ENCODE results near the gene AGBL1. TPM values are rescaled to one million over a fixed set of nuclear protein-coding genes. Genes with fewer than 3 reads are reported as not detected.
"Not testable (repeated sequence)": the region's sequence is repeated elsewhere in the genome, so short reads cannot be mapped to it uniquely, and the experiment has no call there.

Gene AGBL1
- total RNA-seq, 1 experiment from 2014 or later = not detected

DNA sequence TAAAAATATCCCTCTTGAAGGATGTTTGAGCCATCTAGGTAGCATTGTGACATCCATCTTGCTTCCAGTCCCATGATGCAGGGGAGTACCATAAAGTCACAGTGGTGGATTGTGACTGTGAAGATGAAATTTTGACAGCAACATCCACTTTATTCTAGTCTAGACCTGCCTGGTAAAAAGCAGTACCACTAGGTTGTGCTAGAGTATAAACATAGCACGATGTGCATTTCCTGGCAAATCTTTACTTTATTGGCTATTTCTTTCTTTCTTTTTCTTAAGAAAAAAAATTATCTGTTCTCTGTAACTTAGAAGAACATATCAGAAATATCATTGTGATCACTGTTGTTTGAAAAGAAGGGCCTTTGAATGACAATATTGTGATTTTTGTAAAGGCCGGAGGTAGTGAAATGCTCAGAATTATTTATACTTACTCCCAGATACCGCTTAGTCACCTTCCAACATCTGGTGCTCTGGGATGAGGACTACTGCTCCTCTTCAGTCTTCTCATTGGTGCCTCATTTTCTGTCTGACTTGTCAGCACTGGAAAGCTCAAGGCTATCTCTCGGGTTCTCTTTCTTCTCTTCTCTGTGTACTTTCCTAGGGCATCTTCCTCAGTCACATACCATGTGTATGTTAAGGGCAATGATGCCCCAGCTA is 35.6 kb downstream of the AGBL1 start:
- Histone ChIP-seq H3K27ac (no peak overlapping the region), H3K4me2 (no peak overlapping the region), H4K20me1 (ENCODE audit: insufficient read depth) (no peaks in the 10 kb centered on the region), H3K9me2 (ENCODE audit: insufficient read depth) (no peaks in the 10 kb centered on the region), H3K9me3 (ENCODE audit: insufficient read depth, low read depth) (no peaks in the 10 kb centered on the region), H3K79me2 (ENCODE audit: low read depth) (no peaks in the 10 kb centered on the region), H3K27me3 (ENCODE audit: insufficient read depth, low read depth) (no peaks in the 10 kb centered on the region), H3F3A (ENCODE audit: insufficient read depth, low read depth) (no peaks in the 10 kb centered on the region), H3K36me3 (ENCODE audit: low read depth) (no peaks in the 10 kb centered on the region), H3K4me3 (no peak overlapping the region), H3K4me1 (replicated peaks; ENCODE audit: insufficient read depth) (no peaks in the 10 kb centered on the region), H2AFZ (no peak overlapping the region)
- CTCF ChIA-PET = no interaction called here
- intact Hi-C loops (cut with micrococcal nuclease; ENCODE audit: unreplicated experiment) = no loop called here
- TF ChIP-seq EZH2 (IDR thresholded peaks at IDR 0.05; ENCODE audit: low read depth) = no peak
- BruUV-seq (replicated peaks) = no TSS peak
- DNase-seq = no peak
- POLR2A ChIA-PET (ENCODE audit: unreplicated experiment) = no interaction called here

DNA sequence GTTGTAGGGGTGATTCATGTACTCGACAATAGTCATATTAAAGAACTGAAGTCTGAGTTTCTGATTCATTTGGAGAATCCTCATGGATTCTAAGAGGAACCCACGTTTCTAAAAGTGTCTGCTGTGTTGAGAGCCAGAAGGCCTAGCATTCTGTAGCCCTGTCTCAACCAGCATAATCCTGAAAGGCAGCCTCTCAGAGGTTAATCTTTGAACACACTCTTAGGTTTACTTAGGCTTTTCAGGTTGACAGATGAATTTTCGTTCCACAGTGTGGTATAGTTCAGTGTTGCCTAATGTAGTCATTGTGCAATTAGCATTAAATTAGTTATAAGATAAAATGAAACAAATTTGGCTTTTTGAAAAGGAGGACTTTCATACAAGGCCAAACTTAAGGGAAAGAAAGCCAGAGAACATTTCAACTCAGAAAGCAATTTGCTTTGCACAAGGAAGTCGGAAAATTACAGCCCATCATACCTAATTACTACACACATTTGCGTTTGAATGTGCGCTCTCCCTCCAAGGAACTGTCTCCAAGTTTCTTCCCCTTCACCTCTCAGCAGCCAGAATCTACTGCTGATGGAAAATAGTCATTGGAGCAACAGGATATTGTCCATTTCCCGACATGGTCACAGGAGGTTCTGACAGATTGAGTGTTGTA is 42.0 kb downstream of the AGBL1 start:
- Histone ChIP-seq H3F3A (ENCODE audit: insufficient read depth, low read depth) (no peaks in the 10 kb centered on the region), H3K9me2 (ENCODE audit: insufficient read depth) (no peaks in the 10 kb centered on the region), H3K27me3 (ENCODE audit: insufficient read depth, low read depth) (no peaks in the 10 kb centered on the region), H3K27ac (no peak overlapping the region), H3K79me2 (ENCODE audit: low read depth) (no peaks in the 10 kb centered on the region), H3K4me1 (replicated peaks; ENCODE audit: insufficient read depth) (no peaks in the 10 kb centered on the region), H3K36me3 (ENCODE audit: low read depth) (no peaks in the 10 kb centered on the region), H3K4me3 (no peak overlapping the region), H3K4me2 (no peak overlapping the region), H4K20me1 (ENCODE audit: insufficient read depth) (no peaks in the 10 kb centered on the region), H2AFZ (no peak overlapping the region), H3K9me3 (ENCODE audit: insufficient read depth, low read depth) (no peaks in the 10 kb centered on the region)
- BruUV-seq (replicated peaks) = no TSS peak
- ChIA-PET CTCF (no interaction called here), POLR2A (ENCODE audit: unreplicated experiment) (no interaction called here)
- DNase-seq = no peak
- intact Hi-C loops (cut with micrococcal nuclease; ENCODE audit: unreplicated experiment) = no loop called here
- TF ChIP-seq, protein P1, sequence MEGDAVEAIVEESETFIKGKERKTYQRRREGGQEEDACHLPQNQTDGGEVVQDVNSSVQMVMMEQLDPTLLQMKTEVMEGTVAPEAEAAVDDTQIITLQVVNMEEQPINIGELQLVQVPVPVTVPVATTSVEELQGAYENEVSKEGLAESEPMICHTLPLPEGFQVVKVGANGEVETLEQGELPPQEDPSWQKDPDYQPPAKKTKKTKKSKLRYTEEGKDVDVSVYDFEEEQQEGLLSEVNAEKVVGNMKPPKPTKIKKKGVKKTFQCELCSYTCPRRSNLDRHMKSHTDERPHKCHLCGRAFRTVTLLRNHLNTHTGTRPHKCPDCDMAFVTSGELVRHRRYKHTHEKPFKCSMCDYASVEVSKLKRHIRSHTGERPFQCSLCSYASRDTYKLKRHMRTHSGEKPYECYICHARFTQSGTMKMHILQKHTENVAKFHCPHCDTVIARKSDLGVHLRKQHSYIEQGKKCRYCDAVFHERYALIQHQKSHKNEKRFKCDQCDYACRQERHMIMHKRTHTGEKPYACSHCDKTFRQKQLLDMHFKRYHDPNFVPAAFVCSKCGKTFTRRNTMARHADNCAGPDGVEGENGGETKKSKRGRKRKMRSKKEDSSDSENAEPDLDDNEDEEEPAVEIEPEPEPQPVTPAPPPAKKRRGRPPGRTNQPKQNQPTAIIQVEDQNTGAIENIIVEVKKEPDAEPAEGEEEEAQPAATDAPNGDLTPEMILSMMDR (conservative IDR thresholded peaks at IDR 0.05) = no peak
- no peak for TF ChIP-seq EZH2 (IDR thresholded peaks at IDR 0.05; ENCODE audit: low read depth)

DNA sequence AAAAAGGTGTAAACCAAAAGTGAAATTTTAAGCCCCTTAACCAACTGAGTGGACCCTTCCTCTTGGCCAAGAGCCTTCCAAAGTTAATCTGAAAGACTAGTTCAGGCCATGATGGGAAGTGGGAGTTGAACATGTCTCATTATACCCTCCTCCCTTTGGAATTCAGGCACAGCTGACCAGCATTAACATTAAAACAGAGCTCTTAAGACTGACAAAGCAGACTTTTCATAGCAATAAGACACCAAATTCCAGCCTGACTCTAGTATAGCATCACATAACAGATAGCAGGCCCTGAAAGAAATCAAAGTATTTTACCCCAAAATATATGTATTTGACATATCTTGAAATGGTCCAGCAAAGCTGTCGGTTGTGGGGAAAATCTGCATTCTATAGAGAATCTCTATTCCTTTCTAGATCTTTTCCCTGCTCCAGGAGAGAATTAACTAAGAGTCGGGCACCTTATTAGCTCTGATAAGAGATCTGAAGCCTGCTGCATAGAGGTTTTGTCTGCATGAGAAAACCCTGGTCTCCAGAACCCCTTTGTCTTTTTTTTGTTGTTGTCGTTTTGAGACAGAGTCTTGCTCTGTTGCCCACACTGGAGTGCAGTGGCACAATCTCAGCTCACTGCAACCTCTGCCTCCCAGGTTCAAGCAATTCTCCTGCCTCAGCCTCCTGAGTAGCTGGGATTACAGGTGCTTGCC is 43.2 kb downstream of the AGBL1 start:
- CTCF ChIA-PET; H3K27me3 ChIP-seq (ENCODE audit: insufficient read depth, low read depth); H3K79me2 ChIP-seq (ENCODE audit: low read depth); DNase-seq; intact Hi-C loops (cut with micrococcal nuclease; ENCODE audit: unreplicated experiment); H3K4me1 ChIP-seq (replicated peaks; ENCODE audit: insufficient read depth); H3F3A ChIP-seq (ENCODE audit: insufficient read depth, low read depth); H3K36me3 ChIP-seq (ENCODE audit: low read depth); BruUV-seq (replicated peaks); POLR2A ChIA-PET (ENCODE audit: unreplicated experiment); H3K9me3 ChIP-seq (ENCODE audit: insufficient read depth, low read depth); H3K27ac ChIP-seq; H4K20me1 ChIP-seq (ENCODE audit: insufficient read depth); H3K9me2 ChIP-seq (ENCODE audit: insufficient read depth); H3K4me2 ChIP-seq; H2AFZ ChIP-seq; H3K4me3 ChIP-seq: not testable (repeated sequence)

DNA sequence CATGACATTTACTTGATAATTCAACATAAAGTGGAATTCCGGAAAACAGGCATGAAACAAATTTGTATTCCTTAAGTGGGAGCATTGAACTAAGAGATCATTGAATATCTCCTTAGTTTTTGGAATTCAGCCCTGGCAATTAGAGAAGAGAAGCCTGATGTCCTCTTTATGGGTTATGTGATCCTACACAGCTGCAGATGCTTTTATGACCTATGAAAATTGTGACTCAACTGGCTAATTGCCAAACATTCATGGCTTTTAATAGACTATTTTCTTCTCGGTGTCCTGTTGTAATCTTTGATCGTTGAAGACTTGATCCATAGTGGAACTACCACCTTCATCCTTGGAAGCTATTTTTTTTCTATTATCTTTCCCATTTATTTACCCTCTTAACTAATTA is 46.1 kb downstream of the AGBL1 start:
- Histone ChIP-seq H4K20me1 (ENCODE audit: insufficient read depth) (no peaks in the 10 kb centered on the region), H3K4me3 (no peak overlapping the region), H3F3A (ENCODE audit: insufficient read depth, low read depth) (no peaks in the 10 kb centered on the region), H3K4me2 (no peak overlapping the region), H3K9me2 (ENCODE audit: insufficient read depth) (no peaks in the 10 kb centered on the region), H2AFZ (no peak overlapping the region), H3K27me3 (ENCODE audit: insufficient read depth, low read depth) (no peaks in the 10 kb centered on the region), H3K9me3 (ENCODE audit: insufficient read depth, low read depth) (no peaks in the 10 kb centered on the region), H3K4me1 (replicated peaks; ENCODE audit: insufficient read depth) (no peaks in the 10 kb centered on the region), H3K36me3 (ENCODE audit: low read depth) (no peaks in the 10 kb centered on the region), H3K27ac (no peak overlapping the region), H3K79me2 (ENCODE audit: low read depth) (no peaks in the 10 kb centered on the region)
- ChIA-PET CTCF (no interaction called here), POLR2A (ENCODE audit: unreplicated experiment) (no interaction called here)
- intact Hi-C loops (cut with micrococcal nuclease; ENCODE audit: unreplicated experiment) = no loop called here
- no peak for DNase-seq
- BruUV-seq (replicated peaks) = no TSS peak
- no peak for TF ChIP-seq EZH2 (IDR thresholded peaks at IDR 0.05; ENCODE audit: low read depth)
- TF ChIP-seq, protein P1 (conservative IDR thresholded peaks at IDR 0.05) = no peak

Measured in PC-9 (cell line).